KMS-11 (cell line): ENCODE data around the gene REEP5.

Experiments
- H2AFZ ChIP-seq: fragments of 200-600 bp; sonication (generic); 2 replicates; pipeline ENCODE4 v1.6.1; 2016; ENCODE audit warnings: antibody characterized with exemption, mixed run types, low read depth
- H3K27ac ChIP-seq: fragments of 200-600 bp; sonication (generic); 2 replicates; pipeline ENCODE4 v1.6.1; 2016; ENCODE audit warnings: mild to moderate bottlenecking, mixed run types
- H3K27me3 ChIP-seq: fragments of 200-600 bp; sonication (generic); 2 replicates; pipeline ENCODE4 v1.6.1; 2017; ENCODE audit warnings: mild to moderate bottlenecking, low read depth, mixed run types, moderate library complexity; ENCODE audit not compliant: insufficient read depth
- H3K36me3 ChIP-seq: fragments of 200-600 bp; sonication (generic); 2 replicates; pipeline ENCODE4 v1.6.1; 2017; ENCODE audit warnings: mild to moderate bottlenecking, mixed run types; ENCODE audit not compliant: insufficient read depth
- H3K4me1 ChIP-seq: fragments of 200-600 bp; sonication (generic); 2 replicates; pipeline ENCODE4 v1.6.1; 2016; ENCODE audit warnings: mild to moderate bottlenecking, low read depth, mixed run types; ENCODE audit not compliant: poor library complexity, severe bottlenecking
- H3K4me2 ChIP-seq: fragments of 200-600 bp; sonication (generic); 2 replicates; pipeline ENCODE4 v1.7.0; 2016; ENCODE audit warnings: mild to moderate bottlenecking, mixed run types
- H3K4me3 ChIP-seq: fragments of 200-600 bp; sonication (generic); IDR thresholded peaks from 2 replicates; pipeline ENCODE4 v1.6.1; 2017; ENCODE audit warnings: low read depth, low read length, mixed read lengths; ENCODE audit not compliant: insufficient read depth
- H3K79me2 ChIP-seq: fragments of 200-600 bp; sonication (generic); 2 replicates; pipeline ENCODE4 v1.6.1; 2016; ENCODE audit warnings: low read depth, mixed run types; ENCODE audit not compliant: insufficient read depth
- H3K9ac ChIP-seq: fragments of 200-600 bp; sonication (generic); 2 replicates; pipeline ENCODE4 v1.6.1; 2016; ENCODE audit warnings: mild to moderate bottlenecking, mixed run types
- H4K20me1 ChIP-seq: fragments of 200-600 bp; sonication (generic); 2 replicates; pipeline ENCODE4 v1.6.1; 2016; ENCODE audit warnings: mild to moderate bottlenecking, mixed run types; ENCODE audit not compliant: insufficient read depth
- TF ChIP-seq, protein P1 (sequence below): fragments of 200-600 bp; sonication (generic); conservative IDR thresholded peaks from 2 replicates; pipeline ENCODE4 v1.6.1; 2017; ENCODE audit warnings: low read depth, mild to moderate bottlenecking, antibody characterized with exemption, low read length, moderate library complexity, mixed read lengths

The REEP5 gene

DNA sequence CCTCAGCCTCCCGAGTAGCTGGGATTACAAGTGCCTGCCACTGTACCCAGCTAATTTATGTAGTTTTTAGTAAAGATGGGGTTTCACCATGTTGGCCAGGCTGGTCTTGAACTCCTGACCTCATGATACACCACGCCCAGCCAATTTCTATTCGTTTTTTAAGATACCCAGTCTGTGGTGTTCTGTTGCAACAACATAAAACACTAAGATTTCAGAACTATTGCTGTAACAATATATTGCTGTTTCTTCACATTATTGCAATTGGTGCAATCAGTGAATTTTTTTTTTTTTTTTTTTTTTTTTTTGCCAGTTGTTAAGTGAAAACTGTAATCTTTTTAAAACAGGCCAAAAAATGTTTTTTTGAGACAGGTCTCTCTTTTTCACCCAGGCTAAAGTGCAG lies 51.1 kb downstream of the REEP5 start:
- H3K4me3 ChIP-seq = no peak overlapping the region
- no peak overlapping the region for H3K9ac ChIP-seq
- H3K27me3 ChIP-seq = no peaks in the 10 kb centered on the region
- no peaks in the 10 kb centered on the region; the same call in 1 of the 2 replicates for H3K79me2 ChIP-seq
- H3K27ac ChIP-seq = no peak overlapping the region
- H2AFZ ChIP-seq = no peak overlapping the region
- H3K36me3 ChIP-seq = no peaks in the 10 kb centered on the region
- H4K20me1 ChIP-seq = no peaks in the 10 kb centered on the region
- H3K4me1 ChIP-seq = peaks cover 48% of the 10 kb centered on the region
- TF ChIP-seq, protein P1, sequence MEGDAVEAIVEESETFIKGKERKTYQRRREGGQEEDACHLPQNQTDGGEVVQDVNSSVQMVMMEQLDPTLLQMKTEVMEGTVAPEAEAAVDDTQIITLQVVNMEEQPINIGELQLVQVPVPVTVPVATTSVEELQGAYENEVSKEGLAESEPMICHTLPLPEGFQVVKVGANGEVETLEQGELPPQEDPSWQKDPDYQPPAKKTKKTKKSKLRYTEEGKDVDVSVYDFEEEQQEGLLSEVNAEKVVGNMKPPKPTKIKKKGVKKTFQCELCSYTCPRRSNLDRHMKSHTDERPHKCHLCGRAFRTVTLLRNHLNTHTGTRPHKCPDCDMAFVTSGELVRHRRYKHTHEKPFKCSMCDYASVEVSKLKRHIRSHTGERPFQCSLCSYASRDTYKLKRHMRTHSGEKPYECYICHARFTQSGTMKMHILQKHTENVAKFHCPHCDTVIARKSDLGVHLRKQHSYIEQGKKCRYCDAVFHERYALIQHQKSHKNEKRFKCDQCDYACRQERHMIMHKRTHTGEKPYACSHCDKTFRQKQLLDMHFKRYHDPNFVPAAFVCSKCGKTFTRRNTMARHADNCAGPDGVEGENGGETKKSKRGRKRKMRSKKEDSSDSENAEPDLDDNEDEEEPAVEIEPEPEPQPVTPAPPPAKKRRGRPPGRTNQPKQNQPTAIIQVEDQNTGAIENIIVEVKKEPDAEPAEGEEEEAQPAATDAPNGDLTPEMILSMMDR = no peak
- H3K4me2 ChIP-seq = no peak overlapping the region

DNA sequence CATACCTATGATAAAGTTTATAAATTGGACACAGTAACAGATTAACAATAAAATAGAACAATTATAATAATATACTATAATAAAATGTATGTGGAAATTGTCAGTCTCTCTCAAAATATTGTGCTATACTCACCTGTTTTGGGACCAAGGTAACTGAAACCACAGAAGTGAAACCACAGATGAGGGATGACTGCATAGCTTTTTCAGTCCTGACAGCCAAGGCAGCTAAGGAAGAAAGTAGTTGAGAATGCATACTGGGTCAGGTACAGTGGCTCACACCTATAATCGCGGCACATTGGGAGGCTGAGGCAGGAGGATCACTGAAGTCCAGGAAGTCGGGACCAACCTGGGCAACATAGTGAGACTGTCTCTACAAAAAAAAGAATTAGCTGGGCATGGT lies 52.1 kb downstream of the REEP5 start:
- H2AFZ ChIP-seq = no peak overlapping the region
- H3K27me3 ChIP-seq = no peaks in the 10 kb centered on the region
- peaks cover 48% of the 10 kb centered on the region for H3K4me1 ChIP-seq
- H3K27ac ChIP-seq = peak overlapping the region; percentile 28; the same call in 1 of the 2 replicates
- H4K20me1 ChIP-seq = no peaks in the 10 kb centered on the region
- TF ChIP-seq, protein P1 = no peak
- 0 out of 2 replicates have a peak overlapping the region, but pooled peaks have one; percentile 9 for H3K4me2 ChIP-seq
- no peak overlapping the region for H3K4me3 ChIP-seq
- peaks cover 5% of the 10 kb centered on the region; the same call in 1 of the 2 replicates for H3K79me2 ChIP-seq
- 0 out of 2 replicates have a peak, but pooled peaks cover 5% of the 10 kb centered on the region for H3K36me3 ChIP-seq
- H3K9ac ChIP-seq = no peak overlapping the region

DNA sequence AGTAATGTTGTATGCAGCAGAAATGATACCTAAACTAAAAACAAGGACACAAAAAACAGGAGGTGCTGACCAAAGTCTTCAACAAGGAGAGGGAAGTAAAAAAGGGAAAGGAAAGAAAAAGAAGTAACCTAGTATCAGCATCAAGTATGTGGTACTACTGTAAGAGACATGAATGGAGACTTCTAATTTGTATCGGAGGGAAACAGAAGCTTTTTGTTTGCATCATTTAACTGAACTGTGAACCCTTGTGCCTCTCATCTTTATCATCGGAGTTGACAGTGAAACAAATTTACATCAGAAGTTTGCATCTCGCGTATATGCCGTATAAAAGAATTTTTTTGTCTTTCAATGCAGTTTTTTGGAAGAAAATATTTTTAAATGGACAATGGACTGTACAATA lies 54.6 kb downstream of the REEP5 start:
- peaks cover 30% of the 10 kb centered on the region for H3K79me2 ChIP-seq
- H3K27ac ChIP-seq = no peak overlapping the region
- H3K4me2 ChIP-seq = no peak overlapping the region
- H2AFZ ChIP-seq = no peak overlapping the region
- no peaks in the 10 kb centered on the region for H3K27me3 ChIP-seq
- no peak overlapping the region for H3K4me3 ChIP-seq
- H3K4me1 ChIP-seq = peaks cover 59% of the 10 kb centered on the region
- peaks cover 11% of the 10 kb centered on the region; the same call in 1 of the 2 replicates for H3K36me3 ChIP-seq
- H4K20me1 ChIP-seq = no peaks in the 10 kb centered on the region
- H3K9ac ChIP-seq = no peak overlapping the region
- TF ChIP-seq, protein P1 = no peak

DNA sequence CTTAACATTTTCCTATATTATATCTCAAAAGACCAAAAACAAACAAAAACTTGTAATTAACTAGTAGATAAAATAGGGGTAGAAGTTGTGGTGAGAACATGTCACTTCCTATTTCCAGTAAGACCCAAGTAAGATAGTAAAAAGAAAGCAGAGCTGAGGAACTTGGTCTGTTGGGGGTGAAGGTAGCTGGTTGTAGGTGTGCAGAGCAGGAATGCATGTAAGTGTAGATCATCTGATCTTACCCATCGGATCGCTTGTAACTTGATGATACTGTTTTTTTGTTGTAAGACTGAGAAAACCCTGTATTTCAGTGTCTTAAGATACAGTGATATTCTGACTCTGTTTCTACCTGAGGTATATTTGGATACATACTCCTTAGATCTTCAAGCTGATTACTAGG lies 55.3 kb downstream of the REEP5 start:
- Histone ChIP-seq H3K27me3 (no peaks in the 10 kb centered on the region), H3K36me3 (peaks cover 11% of the 10 kb centered on the region; the same call in 1 of the 2 replicates), H2AFZ (no peak overlapping the region), H3K4me1 (peaks cover 62% of the 10 kb centered on the region), H3K79me2 (peaks cover 37% of the 10 kb centered on the region), H3K4me2 (no peak overlapping the region), H3K27ac (no peak overlapping the region), H3K4me3 (no peak overlapping the region), H3K9ac (no peak overlapping the region), H4K20me1 (no peaks in the 10 kb centered on the region)
- TF ChIP-seq, protein P1 = no peak
